HG03159 (cell line): Measurements from ENCODE around the gene LDLRAP1.
"Not testable (repeated sequence)": the region's sequence is repeated elsewhere in the genome, so short reads cannot be mapped to it uniquely, and the experiment has no call there.

Experiments used
- ATAC-seq: cut with Tn5 transposase; IDR thresholded peaks from one replicate; pipeline ENCODE4 v1.9.1; 2021; ENCODE audit warnings: mild to moderate bottlenecking, moderate library complexity; ENCODE audit not compliant: unreplicated experiment

Gene LDLRAP1

GRCh38 chr1:25572708-25573590 lies 29.5 kb downstream of the LDLRAP1 start:
- no peak for ATAC-seq

GRCh38 chr1:25573591-25573930 lies 30.2 kb downstream of the LDLRAP1 start:
- ATAC-seq, result no peak

GRCh38 chr1:25573961-25574360 lies 30.6 kb downstream of the LDLRAP1 start:
- ATAC-seq, result no peak

GRCh38 chr1:25575191-25575590 lies 31.8 kb downstream of the LDLRAP1 start:
- no peak for ATAC-seq

- ATAC-seq, result no peak
These were observed 33.2 kb downstream of the LDLRAP1 start for GRCh38 chr1:25576459-25577133.

GRCh38 chr1:25577134-25577920 lies 33.9 kb downstream of the LDLRAP1 start:
- ATAC-seq, result no peak

- ATAC-seq, result no peak
These were observed 36.2 kb downstream of the LDLRAP1 start for GRCh38 chr1:25579292-25580252.

GRCh38 chr1:25580927-25581326 lies 37.5 kb downstream of the LDLRAP1 start:
- ATAC-seq, result no peak

GRCh38 chr1:25581764-25582163 lies 38.4 kb downstream of the LDLRAP1 start:
- no peak for ATAC-seq

- ATAC-seq, result no peak
These were observed 40.3 kb downstream of the LDLRAP1 start for GRCh38 chr1:25583519-25584370.

- ATAC-seq, result no peak
These were observed 42.8 kb downstream of the LDLRAP1 start for GRCh38 chr1:25586181-25586588.

GRCh38 chr1:25587290-25587689 lies 43.9 kb downstream of the LDLRAP1 start:
- ATAC-seq, result no peak

GRCh38 chr1:25588224-25588623 lies 44.8 kb downstream of the LDLRAP1 start:
- ATAC-seq, result not testable (repeated sequence)

GRCh38 chr1:25588786-25589185 lies 45.4 kb downstream of the LDLRAP1 start:
- not testable (repeated sequence) for ATAC-seq

GRCh38 chr1:25590096-25590824 lies 46.9 kb downstream of the LDLRAP1 start:
- ATAC-seq, result no peak

- no peak for ATAC-seq
These were observed 50.5 kb downstream of the LDLRAP1 start for GRCh38 chr1:25593861-25594260.

- no peak for ATAC-seq
These were observed 51.6 kb downstream of the LDLRAP1 start for GRCh38 chr1:25594971-25595370.

GRCh38 chr1:25596641-25597040 lies 53.2 kb downstream of the LDLRAP1 start:
- ATAC-seq, result not testable (repeated sequence)

- ATAC-seq, result no peak
These were observed 55.5 kb downstream of the LDLRAP1 start for GRCh38 chr1:25598879-25599278.
